GM12864 (cell line): ENCODE results near the gene TBX2.

Experiments
- DNase-seq: peaks from one replicate; pipeline ENCODE4 v3.0.0-alpha.2; 2011; ENCODE audit warnings: low read depth
- H3K4me3 ChIP-seq: 2 replicates; pipeline ENCODE4 v1.5.1; 2011; ENCODE audit warnings: mild to moderate bottlenecking, low read depth, low read length, control low read depth
- TF ChIP-seq, protein P1 (sequence below): IDR thresholded peaks from 2 replicates; pipeline ENCODE4 v1.5.1; 2011; ENCODE audit warnings: low read depth, mild to moderate bottlenecking, moderate library complexity, low read length, control low read depth, inconsistent platforms; ENCODE audit errors: missing control alignments

Gene TBX2

GRCh38 chr17:61371606-61372005 is 28.0 kb upstream of the TBX2 start:
- DNase-seq = no peak
- no peak overlapping the region for H3K4me3 ChIP-seq
- TF ChIP-seq, protein P1, sequence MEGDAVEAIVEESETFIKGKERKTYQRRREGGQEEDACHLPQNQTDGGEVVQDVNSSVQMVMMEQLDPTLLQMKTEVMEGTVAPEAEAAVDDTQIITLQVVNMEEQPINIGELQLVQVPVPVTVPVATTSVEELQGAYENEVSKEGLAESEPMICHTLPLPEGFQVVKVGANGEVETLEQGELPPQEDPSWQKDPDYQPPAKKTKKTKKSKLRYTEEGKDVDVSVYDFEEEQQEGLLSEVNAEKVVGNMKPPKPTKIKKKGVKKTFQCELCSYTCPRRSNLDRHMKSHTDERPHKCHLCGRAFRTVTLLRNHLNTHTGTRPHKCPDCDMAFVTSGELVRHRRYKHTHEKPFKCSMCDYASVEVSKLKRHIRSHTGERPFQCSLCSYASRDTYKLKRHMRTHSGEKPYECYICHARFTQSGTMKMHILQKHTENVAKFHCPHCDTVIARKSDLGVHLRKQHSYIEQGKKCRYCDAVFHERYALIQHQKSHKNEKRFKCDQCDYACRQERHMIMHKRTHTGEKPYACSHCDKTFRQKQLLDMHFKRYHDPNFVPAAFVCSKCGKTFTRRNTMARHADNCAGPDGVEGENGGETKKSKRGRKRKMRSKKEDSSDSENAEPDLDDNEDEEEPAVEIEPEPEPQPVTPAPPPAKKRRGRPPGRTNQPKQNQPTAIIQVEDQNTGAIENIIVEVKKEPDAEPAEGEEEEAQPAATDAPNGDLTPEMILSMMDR = no peak

DNA sequence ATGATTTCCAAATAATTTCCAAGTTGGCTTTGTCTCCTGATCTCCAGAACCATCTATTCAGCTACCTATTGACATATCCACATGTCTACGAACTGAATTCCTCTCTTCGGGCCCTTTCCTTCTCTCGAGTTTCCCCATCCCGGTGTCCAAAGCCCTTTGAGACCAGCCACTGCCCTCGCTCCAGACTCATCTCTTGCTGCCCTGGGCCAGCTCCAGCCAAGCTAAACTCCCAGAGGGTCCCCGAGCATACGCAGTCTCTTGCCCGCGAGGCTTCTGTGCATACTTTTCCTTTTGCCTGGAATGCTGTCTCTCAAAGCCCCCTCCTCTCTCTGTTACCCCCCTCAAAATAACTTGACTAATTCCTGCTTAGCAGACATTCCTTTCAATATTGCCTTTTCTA is 27.2 kb upstream of the TBX2 start:
- TF ChIP-seq, protein P1 = no peak
- no peak for DNase-seq
- no peak overlapping the region for H3K4me3 ChIP-seq

DNA sequence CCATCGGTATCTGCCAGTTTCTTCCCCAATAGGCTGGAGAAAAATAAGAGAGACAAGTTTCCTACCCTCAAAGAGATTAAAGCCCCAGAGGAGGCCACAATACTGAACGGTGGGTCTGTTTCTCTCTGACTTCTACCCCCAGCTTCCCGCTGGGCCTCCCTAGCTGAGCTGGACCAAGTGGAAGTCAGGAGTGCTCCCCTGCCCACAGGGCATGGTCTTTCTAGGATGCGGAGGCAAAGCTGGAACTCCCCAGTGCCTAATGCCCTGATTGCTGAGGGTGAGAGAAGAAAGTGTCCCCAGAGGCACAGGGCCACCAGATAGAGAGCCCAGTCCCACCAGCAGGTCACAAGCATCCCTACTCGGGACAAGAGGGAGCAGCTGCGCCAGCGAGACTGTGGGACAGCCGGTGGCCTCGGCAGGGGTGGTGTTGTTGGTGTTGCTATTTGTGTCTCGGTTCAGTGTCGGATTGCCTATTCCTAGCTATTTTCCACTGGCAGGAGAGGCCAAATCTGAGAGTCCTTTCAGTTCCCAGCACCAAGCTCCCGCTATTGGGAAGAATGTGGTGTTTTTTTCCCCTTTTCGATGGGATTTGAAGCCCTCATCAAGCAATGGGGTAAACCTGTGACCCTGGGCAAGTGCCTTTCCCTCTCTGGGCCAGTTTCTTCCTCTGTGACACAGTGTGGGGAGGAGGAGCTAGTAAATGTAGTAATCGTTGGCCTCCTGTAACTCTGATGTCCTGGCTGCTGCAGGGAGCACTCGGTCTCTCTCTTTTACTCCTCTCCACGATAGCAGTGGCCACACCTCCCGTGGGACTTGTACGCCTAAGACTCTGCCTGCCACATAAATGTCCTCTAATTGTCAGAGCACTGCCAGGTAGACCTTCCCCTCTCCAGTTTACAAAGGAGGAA is 22.5 kb upstream of the TBX2 start:
- TF ChIP-seq, protein P1 = no peak
- no peak overlapping the region for H3K4me3 ChIP-seq
- DNase-seq = no peak

DNA sequence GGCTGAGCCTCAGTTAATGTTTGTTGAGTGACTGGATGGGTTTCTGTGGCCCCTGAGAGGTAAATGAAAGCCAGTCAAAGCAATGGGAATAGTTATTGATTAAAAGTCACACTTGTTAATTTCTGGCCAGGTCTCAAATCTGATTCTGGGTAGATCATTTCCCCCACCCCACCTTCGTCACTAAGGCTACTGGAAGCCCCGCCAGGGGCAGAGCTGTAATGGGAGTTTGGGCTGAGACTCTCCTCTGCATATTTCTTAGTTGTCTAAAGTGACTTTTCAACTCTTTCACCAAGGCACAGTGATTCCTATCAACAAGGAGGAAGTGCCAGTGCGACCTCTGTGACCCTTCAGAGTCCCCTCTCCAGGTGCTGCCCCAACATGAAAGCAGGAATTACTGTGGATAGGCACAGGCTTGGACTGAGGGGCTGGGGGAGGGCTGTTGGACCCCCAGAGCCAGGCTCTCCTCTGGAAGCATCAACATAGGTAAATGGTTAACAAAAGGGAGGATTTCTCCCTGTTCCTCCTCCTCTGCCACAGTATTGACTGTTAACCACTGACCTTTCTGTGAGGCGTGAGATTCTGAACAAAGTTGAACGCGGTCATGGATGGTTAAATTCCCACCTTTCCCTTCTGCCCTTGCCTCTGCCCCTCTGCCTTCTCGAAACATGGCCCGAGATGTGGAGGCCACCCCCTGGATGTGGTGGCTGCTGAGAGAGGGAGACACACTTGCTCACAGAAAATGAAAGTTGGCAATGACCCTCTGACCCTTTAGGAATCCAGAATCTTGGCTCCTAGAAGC is 20.8 kb upstream of the TBX2 start:
- no peak overlapping the region for H3K4me3 ChIP-seq
- no peak for DNase-seq
- TF ChIP-seq, protein P1 = no peak

- DNase-seq = no peak
- H3K4me3 ChIP-seq = no peak overlapping the region
- TF ChIP-seq, protein P1 = no peak
Measured at GRCh38 chr17:61379457-61380216, 20.0 kb upstream of the TBX2 start.

DNA sequence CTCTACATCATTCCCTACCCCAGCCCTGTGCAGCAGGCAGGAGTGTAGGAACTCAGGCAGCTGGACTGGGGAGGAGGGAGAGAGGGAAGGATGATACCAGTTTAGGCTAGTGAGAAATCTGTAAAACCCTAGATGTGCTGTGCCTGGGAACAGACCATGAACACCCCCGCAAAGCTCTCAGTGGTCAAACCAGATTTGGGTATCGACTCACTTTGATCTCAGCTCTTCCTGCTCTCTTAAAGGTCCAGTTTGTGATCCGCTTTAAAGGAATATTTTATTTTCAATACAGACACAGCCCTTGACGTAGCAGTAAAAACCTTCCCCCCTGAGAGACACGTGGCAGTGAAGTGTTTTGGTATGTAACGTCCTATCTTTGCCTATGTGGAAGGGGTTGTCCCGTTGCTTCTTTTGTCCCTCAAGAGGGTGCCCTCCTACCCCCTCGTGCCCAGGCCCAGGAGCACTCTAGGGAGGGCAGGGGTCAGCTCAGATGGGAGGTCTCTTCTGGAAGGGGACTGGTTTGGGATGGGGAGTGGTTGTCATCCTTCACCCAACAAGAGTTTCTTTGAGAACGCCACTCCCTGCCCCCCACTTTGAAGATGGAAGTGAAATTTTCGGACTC is 19.3 kb upstream of the TBX2 start:
- no peak overlapping the region for H3K4me3 ChIP-seq
- TF ChIP-seq, protein P1 = no peak
- no peak for DNase-seq
